GM23248 (cell line): ENCODE measurements around the gene DLG1.
"Not testable (repeated sequence)": the region's sequence is repeated elsewhere in the genome, so short reads cannot be mapped to it uniquely, and the experiment has no call there.

Source experiments
- EZH2 ChIP-seq: fragments of 200-600 bp; sonication (generic); IDR thresholded peaks from 2 replicates; pipeline ENCODE4 v1.6.1; 2018; ENCODE audit warnings: antibody characterized with exemption, mild to moderate bottlenecking; ENCODE audit not compliant: insufficient read depth, poor library complexity, severe bottlenecking
- EZH2phosphoT487 ChIP-seq: fragments of 200-600 bp; sonication (generic); IDR thresholded peaks from 2 replicates; pipeline ENCODE4 v1.6.1; 2018; ENCODE audit warnings: antibody characterized with exemption, moderate library complexity, mild to moderate bottlenecking, low read depth; ENCODE audit not compliant: insufficient read depth

DNA sequence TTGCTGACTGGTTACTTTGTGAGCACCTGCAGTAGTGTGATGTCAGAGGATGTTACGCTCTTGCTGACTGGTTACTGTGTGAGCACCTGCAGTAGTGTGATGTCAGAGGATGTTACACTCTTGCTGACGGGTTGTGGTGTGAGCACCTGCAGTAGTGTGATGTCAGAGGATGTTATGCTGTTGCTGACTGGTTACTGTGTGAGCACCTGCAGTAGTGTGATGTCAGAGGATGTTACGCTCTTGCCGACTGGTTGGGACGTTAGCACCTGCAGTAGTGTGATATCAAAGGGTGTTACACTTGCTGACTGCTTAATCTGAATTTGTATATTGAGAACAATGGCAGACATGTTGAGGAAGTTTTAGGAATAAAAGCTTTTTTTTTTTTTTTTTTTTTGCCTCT, 263.6 kb downstream of the DLG1 start:
- TF ChIP-seq EZH2phosphoT487, EZH2: not testable (repeated sequence)
